ENCODE data around the gene RNF166.

RNF166 gene

GRCh38 chr16:88719267-88719932 is 13.2 kb upstream of the RNF166 start:
- no peak for TF ChIP-seq CTCF (IDR thresholded peaks at IDR 0.05; ENCODE audit: low read length, missing control alignments)
- no peak overlapping the region for H3K4me3 ChIP-seq (replicated peaks; ENCODE audit: low read depth, low read length)
- DNase-seq (ENCODE audit: low read depth) = no peak

- no peak overlapping the region for H3K4me3 ChIP-seq (replicated peaks; ENCODE audit: low read depth, low read length)
- no peak for TF ChIP-seq CTCF (IDR thresholded peaks at IDR 0.05; ENCODE audit: low read length, missing control alignments)
- DNase-seq (ENCODE audit: low read depth) = no peak
Measured at GRCh38 chr16:88718178-88718577, 12.0 kb upstream of the RNF166 start.

- no peak overlapping the region for H3K4me3 ChIP-seq (replicated peaks; ENCODE audit: low read depth, low read length)
- no peak for TF ChIP-seq CTCF (IDR thresholded peaks at IDR 0.05; ENCODE audit: low read length, missing control alignments)
- no peak for DNase-seq (ENCODE audit: low read depth)
Measured at GRCh38 chr16:88716601-88717001, 10.4 kb upstream of the RNF166 start.

- no peak for DNase-seq (ENCODE audit: low read depth)
- no peak for TF ChIP-seq CTCF (IDR thresholded peaks at IDR 0.05; ENCODE audit: low read length, missing control alignments)
- H3K4me3 ChIP-seq (replicated peaks; ENCODE audit: low read depth, low read length) = no peak overlapping the region
Measured at GRCh38 chr16:88716201-88716600, 10.0 kb upstream of the RNF166 start.

- TF ChIP-seq CTCF (IDR thresholded peaks at IDR 0.05; ENCODE audit: low read length, missing control alignments) = no peak
- no peak overlapping the region for H3K4me3 ChIP-seq (replicated peaks; ENCODE audit: low read depth, low read length)
- no peak for DNase-seq (ENCODE audit: low read depth)
Measured at GRCh38 chr16:88715312-88716190, 9.3 kb upstream of the RNF166 start.

GRCh38 chr16:88714420-88715302 is 8.5 kb upstream of the RNF166 start:
- TF ChIP-seq CTCF (IDR thresholded peaks at IDR 0.05; ENCODE audit: low read length, missing control alignments) = no peak
- no peak for DNase-seq (ENCODE audit: low read depth)
- no peak overlapping the region for H3K4me3 ChIP-seq (replicated peaks; ENCODE audit: low read depth, low read length)

All from fibroblast of pulmonary artery (primary cell).